Testis (tissue), 2 donors: Measurements from ENCODE around the gene MEF2C.

Source experiments
- POLR2A ChIP-seq: fragments of 450-650 bp; IDR thresholded peaks from one replicate; pipeline ENCODE4 v1.6.1; 2017; ENCODE audit warnings: antibody characterized with exemption, mild to moderate bottlenecking, moderate library complexity
- TF ChIP-seq, protein P1 (sequence below), 3 experiments: fragments of 450-650 bp in 2 of 3; fragments of 200-600 bp in 1 of 3; sonication (generic) in 1 of 3; IDR thresholded peaks; one replicate each; pipeline ENCODE4 v1.5.1; 2016 to 2019; ENCODE audit warnings: antibody characterized with exemption in 3 of 3, mild to moderate bottlenecking in 2 of 3, moderate library complexity in 1 of 3

DNA sequence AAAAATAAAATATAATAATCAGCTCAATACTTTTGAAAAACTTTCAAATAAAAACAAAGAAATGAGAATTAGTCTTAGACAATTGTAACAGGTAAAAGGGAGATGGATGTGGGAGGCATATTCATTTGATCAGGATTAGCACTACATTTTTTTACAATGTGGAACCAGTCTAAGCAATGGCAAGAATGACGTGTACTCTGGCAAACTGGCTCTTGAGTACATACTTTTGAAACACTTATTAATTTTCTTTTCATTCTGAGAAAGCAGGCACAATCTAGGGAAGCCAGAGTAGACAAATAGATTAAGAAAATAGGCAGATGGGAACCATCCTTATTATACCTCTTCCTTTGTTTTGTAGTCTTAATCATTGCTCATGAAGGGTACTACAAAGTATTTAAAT, 79.7 kb downstream of the MEF2C start:
- TF ChIP-seq, protein P1, sequence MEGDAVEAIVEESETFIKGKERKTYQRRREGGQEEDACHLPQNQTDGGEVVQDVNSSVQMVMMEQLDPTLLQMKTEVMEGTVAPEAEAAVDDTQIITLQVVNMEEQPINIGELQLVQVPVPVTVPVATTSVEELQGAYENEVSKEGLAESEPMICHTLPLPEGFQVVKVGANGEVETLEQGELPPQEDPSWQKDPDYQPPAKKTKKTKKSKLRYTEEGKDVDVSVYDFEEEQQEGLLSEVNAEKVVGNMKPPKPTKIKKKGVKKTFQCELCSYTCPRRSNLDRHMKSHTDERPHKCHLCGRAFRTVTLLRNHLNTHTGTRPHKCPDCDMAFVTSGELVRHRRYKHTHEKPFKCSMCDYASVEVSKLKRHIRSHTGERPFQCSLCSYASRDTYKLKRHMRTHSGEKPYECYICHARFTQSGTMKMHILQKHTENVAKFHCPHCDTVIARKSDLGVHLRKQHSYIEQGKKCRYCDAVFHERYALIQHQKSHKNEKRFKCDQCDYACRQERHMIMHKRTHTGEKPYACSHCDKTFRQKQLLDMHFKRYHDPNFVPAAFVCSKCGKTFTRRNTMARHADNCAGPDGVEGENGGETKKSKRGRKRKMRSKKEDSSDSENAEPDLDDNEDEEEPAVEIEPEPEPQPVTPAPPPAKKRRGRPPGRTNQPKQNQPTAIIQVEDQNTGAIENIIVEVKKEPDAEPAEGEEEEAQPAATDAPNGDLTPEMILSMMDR (IDR thresholded peaks at IDR 0.05), result no peak
- TF ChIP-seq POLR2A, result no peak
